Pancreas (tissue), 10 donors: ENCODE results near the gene USP33. TPM values are rescaled to one million over a fixed set of nuclear protein-coding genes. Genes with fewer than 3 reads are reported as not detected.

ENCODE experiments used
- ATAC-seq, 4 donors: fragments of 200-7000 bp; cut with Tn5 transposase; one replicate each; pipeline versions ENCODE4 v1.8.0 to v1.9.1; 2020; ENCODE audit warnings: mild to moderate bottlenecking in 4 of 4, moderate library complexity in 4 of 4
- DNase-seq, 6 donors: peaks; one replicate each; pipeline ENCODE4 v3.0.0-alpha.2; 2020
- FAIRE-seq: peaks from 2 replicates; lab custom pipeline; 2012; peaks lifted over from hg19 to GRCh38; lab: Jason Lieb, UNC
- H3K27ac ChIP-seq, 4 donors: fragments of 200-600 bp; sonication (generic); 1 replicate in 3 of 4; 2 replicates in 1 of 4; pipeline versions ENCODE4 v1.5.0 to v1.8.0; 2020
- H3K27me3 ChIP-seq, 4 donors: fragments of 200-600 bp; one replicate each; pipeline ENCODE4 v1.8.0; 2021
- H3K36me3 ChIP-seq, 3 donors: fragments of 200-600 bp; sonication (generic) in 1 of 3; one replicate each; pipeline versions ENCODE4 v1.5.0 to v1.8.0; 2020 to 2021
- H3K4me1 ChIP-seq, 3 donors: fragments of 200-600 bp; one replicate each; pipeline ENCODE4 v1.8.0; 2021
- H3K4me3 ChIP-seq, 4 donors: fragments of 200-600 bp; sonication (generic) in 2 of 4; one replicate each; pipeline versions ENCODE4 v1.5.0 to v1.8.0; 2020 to 2021
- H3K9me3 ChIP-seq, 4 donors: fragments of 200-600 bp; one replicate each; pipeline ENCODE4 v1.8.0; 2021
- WGBS, 2 donors: extraction: QIAGEN DNeasy Blood & Tissue Kit; methylation state at CpG; one replicate each; pipeline ENCODE4 v1.1.7; 2013; 5-methylcytosine and 5-hydroxymethylcytosine counted together
- intact Hi-C, 3 donors: fragments of 100-400 bp; cut with DNase I; formaldehyde crosslinking; loops; one replicate each; pipeline versions ENCODE4 v1.11.1 to v1.14.2; 2022
- polyA plus RNA-seq, 2 donors: library from polyadenylated mRNA; stranded (reverse); fragments of 200-250 nt; gene quantifications; one replicate each; pipeline ENCODE4 v1.2.3, GENCODE V29; 2013
- total RNA-seq, 6 donors: library from RNA; stranded (reverse); fragmentation: NEBNext Ultra II Directional in 4 of 6; extraction: Animal tissue kit (Norgen Biotek cat#: 25700) in 4 of 6; gene quantifications; one replicate each; pipeline versions ENCODE4 v1.2.1 to v1.2.4, GENCODE V29; 2021 to 2023
- TF ChIP-seq, protein P1 (sequence below), 4 donors: fragments of 200-600 bp; sonication (generic) in 3 of 4; IDR thresholded peaks; one replicate each; pipeline versions ENCODE4 v1.5.0 to v1.8.0; 2021; ENCODE audit warnings: antibody characterized with exemption in 4 of 4
- donor health status: healthy with polysubstance abuse.
- donor health status: DM: no; HTN: no; CAD: no; lungs with moderate emphysema.
- donor health status: DM: no; HTN: no; CAD: no.
- donor health status: control.
- donor health status: control.
- donor health status: Bipolar disorder and iron deficiency.
- donor health status: DM: yes; HTN: yes; CAD: no.
- donor health status: DM: no; HTN: no; CAD: no.
- donor health status: DM: no; HTN: no; CAD: no.
- donor health status: DM: yes; HTN: yes; CAD: no.

Gene USP33
- total RNA-seq (10 to 100 TPM; 14.1 to 35.5 (median 23.0) TPM), polyA plus RNA-seq (10 to 100 TPM; 13.7 to 21.3 TPM)

DNA sequence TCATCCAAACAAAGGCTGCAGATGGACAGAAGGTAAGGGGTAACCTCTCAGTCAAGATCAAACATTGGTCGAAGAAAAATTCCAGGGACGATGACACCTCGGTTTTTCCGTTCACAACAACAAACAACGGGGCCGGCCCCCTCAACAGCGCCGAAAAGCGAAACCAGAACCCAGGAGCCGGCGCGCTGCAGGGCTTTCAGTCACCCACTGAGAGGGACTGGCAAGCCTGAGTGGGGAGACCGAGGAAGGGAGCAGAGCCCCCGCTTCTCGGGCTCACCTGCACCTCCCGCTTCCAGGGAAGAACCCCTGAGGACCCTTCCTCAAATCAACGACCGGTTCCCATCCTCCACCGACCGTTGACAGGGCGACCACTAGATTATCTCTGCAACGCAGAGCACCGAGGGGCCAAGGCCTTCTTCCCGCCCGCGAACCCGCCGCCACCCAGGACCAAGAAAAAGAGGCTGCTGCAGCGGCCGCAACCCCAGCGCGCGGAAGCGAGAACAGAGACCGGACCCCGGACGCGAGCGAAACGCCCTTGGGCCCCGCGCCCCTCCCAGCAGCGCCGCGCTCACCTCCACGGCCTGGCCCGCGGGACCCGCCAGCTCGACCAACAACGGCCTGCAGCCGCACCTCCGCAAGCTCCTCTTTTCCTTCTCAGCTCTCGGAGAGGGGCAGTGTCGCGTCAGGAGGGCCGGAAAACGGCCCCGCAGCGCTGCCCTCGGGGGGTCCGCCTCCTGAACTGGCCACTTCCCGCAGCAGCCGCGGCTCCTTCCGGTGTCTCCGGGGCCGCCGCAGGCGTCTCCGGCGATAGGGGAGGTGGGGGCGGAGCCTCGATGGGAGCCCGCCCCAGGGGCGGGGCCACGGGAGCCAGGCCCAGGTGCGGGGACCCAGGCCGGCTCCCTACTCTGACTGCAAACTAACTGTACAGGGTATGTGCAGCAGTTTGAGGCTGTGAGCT, at the start of gene USP33:
Gene USP33 (minus strand): TSS at position 782 of the 958 bp plus-strand sequence. CDS start 18,155 bp downstream, outside the sequence.
- Histone ChIP-seq H3K4me3 (peak within 1 kb of the TSS; percentile 63 to 96 (median 84)), H3K27me3 (no peaks in the 10 kb centered on the region), H3K36me3 (no peaks in the 10 kb centered on the region), H3K27ac (peak within 1 kb of the TSS; percentile 75 to 87 (median 86)), H3K9me3 (no peaks in the 10 kb centered on the region), H3K4me1 (peaks cover 0 to 21% (median 19%) of the 10 kb centered on the region in 3 donors)
- peak; percentile 99 for ATAC-seq
- peak; percentile 87 to 96 (median 93) for DNase-seq
- FAIRE-seq, result no peak
- TF ChIP-seq, protein P1, sequence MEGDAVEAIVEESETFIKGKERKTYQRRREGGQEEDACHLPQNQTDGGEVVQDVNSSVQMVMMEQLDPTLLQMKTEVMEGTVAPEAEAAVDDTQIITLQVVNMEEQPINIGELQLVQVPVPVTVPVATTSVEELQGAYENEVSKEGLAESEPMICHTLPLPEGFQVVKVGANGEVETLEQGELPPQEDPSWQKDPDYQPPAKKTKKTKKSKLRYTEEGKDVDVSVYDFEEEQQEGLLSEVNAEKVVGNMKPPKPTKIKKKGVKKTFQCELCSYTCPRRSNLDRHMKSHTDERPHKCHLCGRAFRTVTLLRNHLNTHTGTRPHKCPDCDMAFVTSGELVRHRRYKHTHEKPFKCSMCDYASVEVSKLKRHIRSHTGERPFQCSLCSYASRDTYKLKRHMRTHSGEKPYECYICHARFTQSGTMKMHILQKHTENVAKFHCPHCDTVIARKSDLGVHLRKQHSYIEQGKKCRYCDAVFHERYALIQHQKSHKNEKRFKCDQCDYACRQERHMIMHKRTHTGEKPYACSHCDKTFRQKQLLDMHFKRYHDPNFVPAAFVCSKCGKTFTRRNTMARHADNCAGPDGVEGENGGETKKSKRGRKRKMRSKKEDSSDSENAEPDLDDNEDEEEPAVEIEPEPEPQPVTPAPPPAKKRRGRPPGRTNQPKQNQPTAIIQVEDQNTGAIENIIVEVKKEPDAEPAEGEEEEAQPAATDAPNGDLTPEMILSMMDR (IDR thresholded peaks at IDR 0.05), result no peak
- 1% methylated on average over 76 to 79 of the region's 79 CpGs for WGBS, 2 donors
- intact Hi-C loops, result no loop called here

DNA sequence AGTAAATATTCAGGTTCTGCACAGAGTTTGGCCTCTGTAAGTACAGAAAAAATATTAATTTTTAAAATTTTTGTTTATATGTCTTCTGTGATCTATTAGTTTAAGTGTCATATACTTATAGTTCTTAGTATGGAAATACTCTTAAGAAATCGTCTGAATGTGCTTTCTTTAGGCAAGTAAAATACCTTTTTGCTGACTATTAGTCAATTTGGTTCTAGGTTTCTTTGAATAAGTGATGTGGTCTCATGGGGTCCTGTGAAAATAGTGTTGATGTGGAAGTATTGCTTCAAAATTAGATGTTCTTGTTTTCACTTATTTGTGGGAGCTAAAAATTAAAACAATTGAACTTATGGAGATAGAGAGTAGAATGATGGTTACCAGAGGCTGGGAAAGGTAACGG, 43.7 kb upstream of the USP33 start:
- peaks cover 0 to 3% (median 0%) of the 10 kb centered on the region in 4 donors for H3K9me3 ChIP-seq
- no peak overlapping the region for H3K4me3 ChIP-seq
- H3K27ac ChIP-seq, result no peak overlapping the region
- no peak for ATAC-seq
- no peaks in the 10 kb centered on the region for H3K4me1 ChIP-seq
- WGBS, 2 donors, result 60 to 63% methylated on average over 2 of the region's 2 CpGs
- H3K36me3 ChIP-seq, result peaks cover 0 to 8% (median 4%) of the 10 kb centered on the region in 3 donors
- FAIRE-seq, result no peak
- no peak for DNase-seq
- TF ChIP-seq, protein P1 (IDR thresholded peaks at IDR 0.05), result no peak
- H3K27me3 ChIP-seq, result no peaks in the 10 kb centered on the region
- intact Hi-C loops, result no loop called here

DNA sequence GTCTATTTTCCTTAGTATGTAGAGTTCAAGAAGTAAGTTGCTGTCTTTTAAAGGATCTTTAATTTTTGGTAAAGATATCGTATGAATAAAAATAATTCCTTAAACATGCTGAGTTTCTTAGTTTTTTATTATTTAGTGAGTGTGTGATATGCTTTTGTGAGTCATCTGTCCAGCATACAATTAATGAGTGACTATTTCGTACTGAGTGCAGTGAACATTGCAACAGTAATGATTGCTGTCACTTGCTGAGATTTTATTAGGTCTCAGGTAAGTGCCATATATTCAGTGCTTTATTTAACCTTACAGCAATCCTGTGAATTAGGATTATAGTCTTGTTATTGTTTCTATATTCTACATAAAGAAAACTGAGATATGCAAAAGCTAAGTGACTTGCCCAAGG, 42.4 kb upstream of the USP33 start:
- intact Hi-C loops, result no loop called here
- Histone ChIP-seq H3K4me3 (no peak overlapping the region), H3K9me3 (peaks cover 0 to 3% (median 0%) of the 10 kb centered on the region in 4 donors), H3K27ac (no peak overlapping the region), H3K36me3 (peaks cover 0 to 3% (median 0%) of the 10 kb centered on the region in 3 donors), H3K4me1 (no peaks in the 10 kb centered on the region), H3K27me3 (no peaks in the 10 kb centered on the region)
- TF ChIP-seq, protein P1 (IDR thresholded peaks at IDR 0.05), result no peak
- DNase-seq (no peak), ATAC-seq (no peak), FAIRE-seq (no peak)
- 86 to 90% methylated on average over 2 of the region's 2 CpGs for WGBS, 2 donors

DNA sequence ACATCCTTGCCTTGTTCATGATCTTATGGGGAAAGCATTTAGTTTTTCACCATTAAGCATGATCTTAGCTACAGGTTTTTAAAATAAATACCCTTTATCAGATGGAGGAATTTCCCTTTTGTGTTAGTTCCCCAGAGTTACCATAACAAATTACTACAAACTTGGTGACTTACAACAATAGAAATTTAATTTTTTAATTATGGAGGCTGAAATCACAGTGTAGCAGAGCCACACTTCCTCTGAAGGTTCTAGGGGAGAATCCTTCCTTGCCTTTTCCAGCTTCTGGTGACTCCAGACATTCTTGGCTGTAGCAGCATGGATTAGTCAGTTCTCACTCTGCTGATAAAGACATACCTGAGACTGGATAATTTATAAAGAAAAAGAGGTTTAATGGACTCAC, 38.3 kb upstream of the USP33 start:
- ATAC-seq, result peak in 1 of 4 donors; percentile 34
- TF ChIP-seq, protein P1 (IDR thresholded peaks at IDR 0.05), result no peak
- DNase-seq, result no peak
- no peaks in the 10 kb centered on the region for H3K27me3 ChIP-seq
- intact Hi-C loops, result no loop called here
- H3K36me3 ChIP-seq, result no peaks in the 10 kb centered on the region
- FAIRE-seq, result no peak
- no peaks in the 10 kb centered on the region for H3K4me1 ChIP-seq
- no peak overlapping the region for H3K4me3 ChIP-seq
- peaks cover 0 to 3% (median 0%) of the 10 kb centered on the region in 4 donors for H3K9me3 ChIP-seq
- H3K27ac ChIP-seq, result peak overlapping the region in 1 of 4 donors; percentile 10
